Posterior vena cava (tissue), 2 donors: ENCODE measurements around the gene NR1H4. TPM values are rescaled to one million over a fixed set of nuclear protein-coding genes. Genes with fewer than 3 reads are reported as not detected.
"Not testable (repeated sequence)": the region's sequence is repeated elsewhere in the genome, so short reads cannot be mapped to it uniquely, and the experiment has no call there.

Experiments
- DNase-seq: peaks from one replicate; pipeline ENCODE4 v3.0.0-alpha.2; 2020; ENCODE audit warnings: low spot score
- intact Hi-C, 2 donors: fragments of 100-400 bp; cut with DNase I; formaldehyde crosslinking; loops; one replicate each; pipeline versions ENCODE4 v1.14.1 to v1.14.2; 2022 to 2023
- total RNA-seq, 2 donors: library from RNA; stranded (reverse); fragmentation: NEBNext Ultra II Directional; extraction: Animal tissue kit (Norgen Biotek cat#: 25700); gene quantifications; one replicate each; pipeline ENCODE4 v1.2.1, GENCODE V29; 2021
- donor health status: DM: yes; HTN: yes; CAD: no.
- donor health status: DM: yes; HTN: yes; CAD: no.

Gene NR1H4
- total RNA-seq, 2 donors from 2014 or later: 0.93 TPM; not detected in 1

DNA sequence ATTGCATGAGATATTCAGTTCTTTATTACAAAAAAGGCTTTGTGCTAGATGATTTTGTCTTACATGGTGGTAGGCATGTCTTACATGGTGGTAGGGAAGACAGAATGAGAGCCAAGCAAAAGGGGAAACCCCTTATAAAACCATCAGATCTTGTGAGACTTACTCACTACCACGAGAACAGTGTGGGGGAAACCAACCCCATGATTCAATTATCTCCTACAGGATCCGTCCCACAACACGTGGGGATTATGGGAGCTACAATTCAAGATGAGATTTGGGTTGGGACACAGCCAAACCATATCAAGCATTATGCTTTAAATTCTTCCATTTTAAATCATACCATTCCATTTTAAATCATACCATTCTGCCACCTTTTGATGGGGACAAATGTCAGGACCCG is 29.1 kb downstream of the NR1H4 start:
- intact Hi-C loops, DNase-seq: not testable (repeated sequence)

DNA sequence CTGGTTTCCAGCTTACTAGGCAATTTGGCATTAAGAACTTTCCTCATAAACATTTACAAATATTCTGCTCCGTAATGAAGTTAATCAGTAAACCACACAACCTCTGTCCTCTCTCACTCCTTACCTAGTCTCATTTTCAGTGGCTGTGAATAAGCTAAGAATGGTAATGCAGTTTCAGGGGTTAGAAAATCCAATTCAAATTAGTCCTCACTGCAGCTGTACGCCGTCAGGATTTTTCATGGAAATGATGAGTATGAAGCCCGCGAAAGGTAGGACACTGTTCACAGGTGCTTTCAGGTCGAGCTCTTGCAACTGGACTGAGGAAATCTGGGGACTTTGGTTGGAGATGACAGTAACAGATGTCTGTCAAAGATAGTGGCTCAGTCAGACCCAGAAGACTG is 29.6 kb downstream of the NR1H4 start:
- DNase-seq: no peak
- intact Hi-C loops: no loop called here

GRCh38 chr12:100504804-100505203 is 31.1 kb downstream of the NR1H4 start:
- DNase-seq: no peak
- intact Hi-C loops: no loop called here

- intact Hi-C loops: no loop called here
- no peak for DNase-seq
These were observed 35.1 kb downstream of the NR1H4 start for GRCh38 chr12:100508751-100509150.

DNA sequence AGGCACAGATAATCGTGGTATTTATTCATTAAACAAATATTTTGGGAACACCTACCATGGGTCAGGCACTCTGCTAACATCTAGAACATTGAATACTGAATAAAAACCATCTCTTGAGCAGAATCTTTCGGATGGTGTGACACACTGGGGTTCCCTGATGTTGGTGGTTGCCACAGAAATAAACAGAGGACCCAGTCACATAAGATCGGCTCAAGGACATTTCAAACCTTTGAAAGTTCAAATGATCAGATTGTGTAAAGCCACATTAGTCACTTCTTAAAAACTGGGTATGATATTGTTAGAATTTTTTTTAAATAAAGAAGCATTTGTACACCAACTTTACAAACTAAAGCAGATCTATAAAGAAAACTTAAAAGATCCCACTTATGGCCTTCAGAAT is 39.0 kb downstream of the NR1H4 start:
- DNase-seq: no peak
- intact Hi-C loops: no loop called here

- intact Hi-C loops: no loop called here
- no peak for DNase-seq
These were observed 42.3 kb downstream of the NR1H4 start for GRCh38 chr12:100515968-100516367.

- intact Hi-C loops: no loop called here
These were observed 44.7 kb downstream of the NR1H4 start for GRCh38 chr12:100518376-100518775.

GRCh38 chr12:100520048-100520769 is 46.5 kb downstream of the NR1H4 start:
- intact Hi-C loops: no loop called here
- no peak for DNase-seq

More at GRCh38 chr12:100518376-100518775, 44.7 kb downstream of the NR1H4 start:
- no peak for DNase-seq

DNA sequence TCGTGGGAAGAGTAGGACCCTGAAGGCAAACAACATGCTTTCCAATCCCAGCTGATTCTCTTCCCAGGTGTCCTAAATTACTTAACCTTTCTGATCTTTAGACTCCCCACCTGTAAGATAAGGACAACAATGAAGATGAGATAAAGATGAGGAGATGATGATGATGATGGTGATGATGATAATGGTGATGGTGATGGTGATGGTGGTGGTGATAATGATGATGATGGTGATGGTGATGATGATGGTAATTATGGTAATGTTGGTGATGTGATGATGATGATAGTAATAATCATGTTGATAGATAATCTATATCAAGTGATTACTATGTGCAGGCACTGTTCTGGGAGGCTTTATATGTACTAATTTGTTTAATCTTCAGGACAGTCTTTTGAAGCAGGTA is 48.3 kb downstream of the NR1H4 start:
- no peak for DNase-seq
- intact Hi-C loops: no loop called here

- intact Hi-C loops: no loop called here
- no peak for DNase-seq
These were observed 54.4 kb downstream of the NR1H4 start for GRCh38 chr12:100528034-100528433.

DNA sequence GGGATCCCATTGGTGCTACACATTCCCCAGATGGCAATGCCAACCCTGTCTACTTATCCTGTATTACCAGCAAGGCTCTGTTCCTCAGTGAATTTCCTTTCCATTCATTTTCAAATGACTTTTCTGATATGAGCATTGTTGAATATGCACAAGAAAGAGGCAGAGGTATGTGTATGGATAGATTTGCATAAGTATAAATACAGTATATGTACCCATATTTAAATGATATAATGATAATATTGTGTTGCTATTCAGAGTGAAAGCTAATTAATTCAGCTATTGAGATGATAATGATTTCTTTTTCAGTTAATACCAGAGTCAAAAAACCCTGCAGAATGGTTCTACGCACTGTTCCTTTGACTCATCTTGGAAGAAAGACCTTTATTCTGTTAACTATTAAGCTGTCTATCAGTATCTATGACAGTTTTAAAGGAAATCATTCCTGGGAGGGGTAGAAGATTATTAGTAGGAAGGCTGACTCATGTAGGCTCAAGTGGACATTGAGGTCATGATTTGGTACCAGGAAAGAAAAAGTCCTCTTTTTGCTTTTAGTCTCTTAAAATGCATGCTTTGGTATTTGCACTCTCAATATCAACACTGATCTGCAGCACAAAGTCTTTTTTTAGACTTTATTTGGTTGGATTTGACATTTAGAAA is 54.9 kb downstream of the NR1H4 start:
- no peak for DNase-seq
- intact Hi-C loops: no loop called here

DNA sequence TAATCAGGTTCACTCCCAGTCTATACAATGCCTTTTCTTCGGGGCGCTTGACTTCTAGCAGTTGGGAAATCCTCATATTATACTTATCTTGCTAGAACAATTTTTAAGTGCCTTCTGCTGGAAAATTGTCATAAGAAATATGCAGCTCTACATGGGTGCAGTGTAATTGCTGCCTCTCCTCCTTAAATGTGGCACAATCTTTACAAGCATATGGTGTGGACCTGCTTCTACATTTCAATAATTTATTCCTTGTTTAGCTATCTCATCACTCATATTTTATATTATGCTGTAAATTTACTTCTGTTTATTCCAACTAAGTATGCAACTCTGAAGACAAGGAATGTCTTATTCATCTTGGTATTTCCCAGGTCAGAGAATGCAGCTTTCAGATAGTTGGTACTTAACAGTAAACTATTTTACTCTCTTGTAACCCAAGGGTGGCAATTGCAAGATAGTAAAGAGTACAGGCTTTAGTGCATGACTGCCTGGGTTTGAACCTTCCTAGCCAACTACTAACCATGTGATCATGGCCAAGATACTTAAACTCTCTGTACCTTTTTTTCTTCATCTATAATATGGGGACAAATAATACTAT is 56.2 kb downstream of the NR1H4 start:
- DNase-seq: no peak
- intact Hi-C loops: no loop called here

DNA sequence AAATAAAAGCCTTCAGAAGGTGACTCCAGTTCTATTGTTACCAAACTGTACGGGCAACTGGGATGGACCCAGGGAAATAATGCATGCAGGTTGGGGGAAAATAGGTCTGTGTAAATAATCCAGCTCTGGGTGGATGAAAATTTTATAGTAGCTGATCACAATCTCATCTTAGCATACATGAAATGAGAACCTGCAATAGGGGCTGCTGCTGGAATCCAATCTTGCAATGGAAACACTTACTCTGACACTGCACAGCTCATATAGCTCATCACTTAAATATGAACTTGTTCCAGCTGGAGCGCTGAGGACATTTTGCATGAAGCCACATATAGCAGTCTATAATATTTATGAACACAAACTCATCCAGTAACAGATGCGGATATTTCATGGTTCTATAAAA is 59.7 kb downstream of the NR1H4 start:
- no peak for DNase-seq
- intact Hi-C loops: no loop called here

DNA sequence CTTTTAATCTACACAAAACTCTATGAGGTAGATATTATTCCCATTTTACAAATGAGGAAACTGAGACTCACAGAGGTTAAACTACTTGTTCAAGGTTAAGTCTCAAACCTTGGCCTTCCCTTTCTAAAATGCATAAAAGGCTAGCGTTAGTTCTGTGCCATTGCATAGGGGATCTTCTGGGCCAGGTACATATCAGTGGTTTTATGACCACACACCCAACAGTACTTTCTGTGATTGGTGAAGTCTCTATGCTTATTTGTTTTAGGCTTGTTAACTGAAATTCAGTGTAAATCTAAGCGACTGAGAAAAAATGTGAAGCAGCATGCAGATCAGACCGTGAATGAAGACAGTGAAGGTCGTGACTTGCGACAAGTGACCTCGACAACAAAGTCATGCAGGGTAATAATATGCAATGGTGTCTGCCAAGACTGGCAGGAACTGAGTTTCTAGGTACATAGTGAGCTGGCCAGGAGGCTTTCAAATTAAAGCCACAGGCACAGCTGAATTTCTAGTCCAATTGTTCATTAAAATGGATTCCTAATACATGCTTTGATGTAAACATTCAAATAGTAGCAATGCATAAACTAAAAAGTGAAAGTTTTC is 61.1 kb downstream of the NR1H4 start:
- no peak for DNase-seq
- intact Hi-C loops: no loop called here

DNA sequence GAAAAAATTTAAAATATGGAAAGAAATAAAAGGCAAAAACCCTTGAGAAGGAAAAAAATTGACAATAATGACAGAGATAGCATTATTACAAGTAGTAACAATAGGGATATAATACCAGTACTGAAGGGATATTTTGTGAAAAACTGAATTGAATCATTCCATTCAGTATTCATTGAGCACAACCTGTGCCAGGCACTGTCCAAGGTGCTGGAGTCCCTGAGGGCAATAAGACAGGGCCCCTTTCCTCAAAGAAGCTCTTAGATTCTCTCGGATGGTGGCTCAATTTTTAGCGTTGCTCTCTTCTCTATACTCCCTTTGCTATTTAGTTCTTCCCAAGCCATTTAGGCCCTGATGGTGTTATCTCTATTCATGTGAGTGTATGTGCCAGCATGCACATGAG is 65.5 kb downstream of the NR1H4 start:
- intact Hi-C loops: no loop called here
- no peak for DNase-seq

GRCh38 chr12:100544165-100544564 is 70.5 kb downstream of the NR1H4 start:
- intact Hi-C loops: no loop called here
- DNase-seq: no peak

- no peak for DNase-seq
- intact Hi-C loops: no loop called here
These were observed 71.4 kb downstream of the NR1H4 start for GRCh38 chr12:100545092-100545491.

DNA sequence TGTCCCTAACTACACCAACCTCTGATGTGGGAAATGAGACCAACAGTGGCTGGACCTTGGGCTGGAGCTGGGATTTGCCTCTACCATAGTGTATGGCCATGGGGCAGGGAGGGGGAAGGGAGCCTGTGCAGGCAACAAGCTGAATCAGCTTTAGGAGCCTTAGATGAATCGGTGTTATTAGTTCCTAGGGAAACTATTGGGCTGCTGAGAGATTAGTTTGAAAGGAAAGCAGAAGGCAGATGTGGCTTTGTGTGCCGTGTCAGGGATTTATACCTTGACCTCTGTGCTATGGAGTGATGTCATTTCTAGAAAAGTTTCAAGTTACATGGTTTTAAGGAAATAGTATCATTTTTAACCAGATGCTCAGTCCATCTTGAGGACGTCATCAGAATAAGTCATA is 80.3 kb downstream of the NR1H4 start:
- intact Hi-C loops: loop anchor here (5.0 to 10.0 kb wide), 4 partner anchors 159 to 319 kb away; no protein-coding TSS in a partner anchor
- no peak for DNase-seq

- DNase-seq: no peak
- intact Hi-C loops: loop anchor here (5.0 to 10.0 kb wide), 4 partner anchors 160 to 320 kb away; no protein-coding TSS in a partner anchor
These were observed 81.0 kb downstream of the NR1H4 start for GRCh38 chr12:100554608-100555077.

GRCh38 chr12:100555722-100556121 is 82.1 kb downstream of the NR1H4 start:
- DNase-seq: no peak
- intact Hi-C loops: loop anchor here (10.0 kb wide), 3 partner anchors 161 to 321 kb away; no protein-coding TSS in a partner anchor
